MM.1S (cell line): ENCODE measurements around the gene RCN2.

Experiments
- DNase-seq: peaks from one replicate; pipeline ENCODE4 v3.0.0-alpha.2; 2015
- H2AFZ ChIP-seq: fragments of 300-600 bp; sonication (generic); 2 replicates; pipeline ENCODE4 v1.6.0; 2016; ENCODE audit warnings: antibody characterized with exemption, low read length
- H3F3A ChIP-seq: fragments of 300-600 bp; sonication (generic); 2 replicates; pipeline ENCODE4 v1.6.1; 2016; ENCODE audit warnings: mild to moderate bottlenecking, antibody characterized with exemption, low read length, moderate library complexity, mixed read lengths; ENCODE audit not compliant: insufficient read depth
- H3K27ac ChIP-seq: fragments of 300-600 bp; sonication (generic); 2 replicates; pipeline ENCODE4 v1.5.1; 2016; ENCODE audit warnings: mild to moderate bottlenecking, low read length
- H3K27me3 ChIP-seq: fragments of 300-600 bp; sonication (generic); replicated peaks from 2 replicates; pipeline ENCODE4 v1.6.0; 2016; ENCODE audit warnings: low read length; ENCODE audit not compliant: insufficient read depth
- H3K36me3 ChIP-seq: fragments of 300-600 bp; sonication (generic); replicated peaks from 2 replicates; pipeline ENCODE4 v1.6.1; 2016; ENCODE audit warnings: mild to moderate bottlenecking, low read length, mixed read lengths; ENCODE audit not compliant: insufficient read depth
- H3K4me1 ChIP-seq: fragments of 300-600 bp; sonication (generic); 2 replicates; pipeline ENCODE4 v1.6.1; 2016; ENCODE audit warnings: low read length, mixed read lengths
- H3K4me2 ChIP-seq: fragments of 300-600 bp; sonication (generic); 2 replicates; pipeline ENCODE4 v1.6.0; 2016; ENCODE audit warnings: low read depth, low read length
- H3K4me3 ChIP-seq: fragments of 300-600 bp; sonication (generic); 2 replicates; pipeline ENCODE4 v1.5.1; 2016; ENCODE audit warnings: low read length, mixed read lengths
- H3K79me2 ChIP-seq: fragments of 300-600 bp; sonication (generic); 2 replicates; pipeline ENCODE4 v1.6.1; 2016; ENCODE audit warnings: mixed run types, low read length, mixed read lengths
- H3K9ac ChIP-seq: fragments of 300-600 bp; sonication (generic); 2 replicates; pipeline ENCODE4 v1.6.1; 2016; ENCODE audit warnings: low read length, mixed read lengths
- H3K9me2 ChIP-seq: fragments of 300-600 bp; sonication (generic); replicated peaks from 2 replicates; pipeline ENCODE4 v1.6.1; 2016; ENCODE audit warnings: mild to moderate bottlenecking, low read length, mixed read lengths; ENCODE audit not compliant: insufficient read depth
- H3K9me3 ChIP-seq: fragments of 300-600 bp; sonication (generic); replicated peaks from 2 replicates; pipeline ENCODE4 v1.6.1; 2016; ENCODE audit warnings: mild to moderate bottlenecking, low read length, mixed read lengths; ENCODE audit not compliant: insufficient read depth
- H4K20me1 ChIP-seq: fragments of 300-600 bp; sonication (generic); 2 replicates; pipeline ENCODE4 v1.6.1; 2016; ENCODE audit warnings: mild to moderate bottlenecking, low read length, moderate library complexity, mixed read lengths; ENCODE audit not compliant: insufficient read depth
- EZH2 ChIP-seq: fragments of 300-600 bp; sonication (generic); optimal IDR thresholded peaks from 2 replicates; pipeline ENCODE3; 2017; ENCODE audit warnings: low read depth, mild to moderate bottlenecking, antibody characterized with exemption, low read length, mixed read lengths
- EZH2phosphoT487 ChIP-seq: fragments of 300-600 bp; sonication (generic); IDR thresholded peaks from 2 replicates; pipeline ENCODE4 v1.6.1; 2018; ENCODE audit warnings: antibody characterized with exemption, low read length
- TF ChIP-seq, protein P1 (sequence below): fragments of 300-600 bp; sonication (generic); IDR thresholded peaks from 2 replicates; pipeline ENCODE4 v1.5.1; 2016; ENCODE audit warnings: antibody characterized with exemption, low read length, mixed read lengths

Gene RCN2

DNA sequence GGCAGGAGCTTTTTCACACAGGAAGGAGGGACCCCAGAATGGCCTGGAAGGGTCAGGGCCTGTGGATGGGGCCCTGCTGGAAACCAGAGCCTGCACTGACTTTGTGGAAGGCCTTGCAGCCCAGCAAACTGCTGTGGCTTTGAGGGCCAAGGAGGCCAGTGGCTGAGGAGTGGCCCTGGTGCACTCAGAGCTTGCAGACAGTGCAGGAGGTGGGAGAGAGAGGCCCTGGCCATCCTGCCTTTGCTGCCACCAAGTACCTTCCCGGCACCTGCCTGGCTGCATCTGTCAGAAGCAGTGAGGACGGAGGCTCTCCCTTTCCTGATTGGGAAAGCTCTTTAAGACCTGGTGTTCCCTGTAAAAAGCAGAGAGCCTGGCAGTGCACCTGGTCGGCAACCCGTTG is 69.8 kb downstream of the RCN2 start:
- TF ChIP-seq, protein P1, sequence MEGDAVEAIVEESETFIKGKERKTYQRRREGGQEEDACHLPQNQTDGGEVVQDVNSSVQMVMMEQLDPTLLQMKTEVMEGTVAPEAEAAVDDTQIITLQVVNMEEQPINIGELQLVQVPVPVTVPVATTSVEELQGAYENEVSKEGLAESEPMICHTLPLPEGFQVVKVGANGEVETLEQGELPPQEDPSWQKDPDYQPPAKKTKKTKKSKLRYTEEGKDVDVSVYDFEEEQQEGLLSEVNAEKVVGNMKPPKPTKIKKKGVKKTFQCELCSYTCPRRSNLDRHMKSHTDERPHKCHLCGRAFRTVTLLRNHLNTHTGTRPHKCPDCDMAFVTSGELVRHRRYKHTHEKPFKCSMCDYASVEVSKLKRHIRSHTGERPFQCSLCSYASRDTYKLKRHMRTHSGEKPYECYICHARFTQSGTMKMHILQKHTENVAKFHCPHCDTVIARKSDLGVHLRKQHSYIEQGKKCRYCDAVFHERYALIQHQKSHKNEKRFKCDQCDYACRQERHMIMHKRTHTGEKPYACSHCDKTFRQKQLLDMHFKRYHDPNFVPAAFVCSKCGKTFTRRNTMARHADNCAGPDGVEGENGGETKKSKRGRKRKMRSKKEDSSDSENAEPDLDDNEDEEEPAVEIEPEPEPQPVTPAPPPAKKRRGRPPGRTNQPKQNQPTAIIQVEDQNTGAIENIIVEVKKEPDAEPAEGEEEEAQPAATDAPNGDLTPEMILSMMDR: no peak
- no peak for TF ChIP-seq EZH2phosphoT487
- no peak for TF ChIP-seq EZH2
- Histone ChIP-seq H4K20me1 (no peaks in the 10 kb centered on the region), H3K9me2 (no peaks in the 10 kb centered on the region), H3K4me3 (no peak overlapping the region), H3K79me2 (no peaks in the 10 kb centered on the region), H3F3A (no peaks in the 10 kb centered on the region; the same call in 1 of the 2 replicates), H3K4me1 (peaks cover 10% of the 10 kb centered on the region), H3K9ac (no peak overlapping the region), H3K27me3 (no peaks in the 10 kb centered on the region), H2AFZ (no peak overlapping the region), H3K4me2 (no peak overlapping the region), H3K27ac (no peak overlapping the region), H3K9me3 (no peaks in the 10 kb centered on the region), H3K36me3 (no peaks in the 10 kb centered on the region)
- no peak for DNase-seq

DNA sequence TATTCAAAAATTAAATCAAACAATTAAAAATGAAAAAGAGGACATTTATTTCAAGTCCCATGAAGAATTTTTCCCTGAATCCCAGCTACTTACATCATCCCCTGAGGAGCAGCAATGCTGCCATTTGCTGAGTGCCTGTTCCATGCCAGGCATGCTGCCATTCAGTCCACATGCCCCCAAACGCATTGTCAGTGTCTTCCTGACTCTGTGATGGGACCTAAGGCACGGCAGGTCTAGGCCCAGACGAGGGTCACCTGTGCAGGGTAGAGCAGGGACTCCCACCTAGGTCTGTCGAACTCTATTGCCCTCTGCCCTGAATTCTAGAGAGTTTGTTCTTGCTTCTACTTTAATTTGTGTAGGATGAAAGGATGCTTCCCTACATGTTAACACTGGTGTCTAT is 70.4 kb downstream of the RCN2 start:
- H3K9ac ChIP-seq: no peak overlapping the region

DNA sequence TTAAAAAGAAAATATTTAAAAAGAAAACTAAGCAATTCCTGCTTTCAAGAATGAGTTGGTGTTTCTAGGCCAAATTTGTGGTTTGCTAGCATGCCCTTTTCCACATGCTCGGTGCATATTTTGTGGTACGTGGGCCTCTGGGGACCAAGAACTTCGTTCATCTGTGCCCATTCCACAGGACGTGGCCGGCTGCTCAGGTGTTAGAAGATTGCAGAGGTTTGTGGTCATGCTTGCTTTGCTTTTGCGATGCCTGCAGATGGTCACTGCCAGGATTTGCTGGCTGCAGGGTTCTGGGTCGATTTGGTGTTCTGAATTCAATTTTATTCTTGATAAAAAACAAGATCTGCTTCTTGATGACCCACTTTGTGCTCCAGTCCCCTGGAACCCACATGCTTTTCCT is 70.9 kb downstream of the RCN2 start:
- Histone ChIP-seq H3K27me3 (no peaks in the 10 kb centered on the region), H3K4me1 (peaks cover 10% of the 10 kb centered on the region), H3K79me2 (no peaks in the 10 kb centered on the region), H3K9me3 (no peaks in the 10 kb centered on the region), H3K9ac (no peak overlapping the region), H3K36me3 (no peaks in the 10 kb centered on the region), H4K20me1 (no peaks in the 10 kb centered on the region), H3K9me2 (no peaks in the 10 kb centered on the region), H3K4me3 (no peak overlapping the region), H3K27ac (peak overlapping the region; percentile 16; the same call in 1 of the 2 replicates), H2AFZ (peak overlapping the region; percentile 19; the same call in 1 of the 2 replicates), H3F3A (no peaks in the 10 kb centered on the region; the same call in 1 of the 2 replicates), H3K4me2 (peak overlapping the region; percentile 44; the same call in 1 of the 2 replicates)
- DNase-seq: no peak
- TF ChIP-seq, protein P1: no peak
- TF ChIP-seq EZH2phosphoT487 (no peak), EZH2 (no peak)

More for the DNA sequence above, 70.4 kb downstream of the RCN2 start:
- Histone ChIP-seq H3K27me3 (no peaks in the 10 kb centered on the region), H4K20me1 (no peaks in the 10 kb centered on the region), H3K9me3 (no peaks in the 10 kb centered on the region), H3K9me2 (no peaks in the 10 kb centered on the region), H3F3A (no peaks in the 10 kb centered on the region; the same call in 1 of the 2 replicates), H3K4me2 (no peak overlapping the region), H3K4me1 (peaks cover 10% of the 10 kb centered on the region), H3K4me3 (no peak overlapping the region), H3K36me3 (no peaks in the 10 kb centered on the region), H3K79me2 (no peaks in the 10 kb centered on the region), H2AFZ (no peak overlapping the region), H3K27ac (no peak overlapping the region)
- DNase-seq: no peak
- TF ChIP-seq EZH2 (no peak), EZH2phosphoT487 (no peak)
- TF ChIP-seq, protein P1: no peak
